ENCODE data around the gene RAI1.

DNA sequence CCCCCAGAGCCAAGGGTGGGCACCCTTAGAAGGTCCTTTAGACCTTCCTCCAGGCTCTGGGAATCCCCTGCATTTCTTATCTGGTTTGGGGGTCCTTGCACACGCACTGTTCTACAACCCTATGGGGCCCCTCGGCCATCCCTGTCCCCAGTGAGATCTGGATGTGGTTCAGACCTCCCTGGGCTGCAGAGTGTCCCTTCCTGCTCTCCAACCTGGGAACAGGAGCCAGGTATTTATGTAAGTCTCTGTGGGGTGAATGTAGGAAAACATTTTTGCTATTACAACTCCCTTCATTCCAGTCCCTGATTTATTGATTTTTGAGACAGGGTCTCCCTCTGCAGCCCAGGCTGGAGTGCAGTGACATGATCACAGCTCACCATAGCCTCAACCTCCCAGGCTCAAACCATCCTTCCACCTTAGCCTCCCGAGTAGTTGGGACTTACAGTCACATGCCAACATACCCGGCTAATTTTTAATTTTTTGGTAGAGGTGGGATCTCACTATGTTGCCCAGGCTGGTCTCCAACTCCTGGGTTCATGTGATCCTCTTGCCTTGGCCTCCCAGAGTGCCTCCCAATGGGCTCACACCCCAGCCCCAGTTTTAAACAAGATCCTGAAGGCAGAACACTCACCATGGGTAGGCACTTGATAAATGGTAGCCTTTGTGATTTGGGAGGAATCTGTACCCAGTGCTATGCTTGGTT is 61.6 kb downstream of the RAI1 start:
- TF ChIP-seq JUNB (IDR thresholded peaks at IDR 0.05; ENCODE audit: unreplicated experiment), result no peak
- TF ChIP-seq, protein P1, sequence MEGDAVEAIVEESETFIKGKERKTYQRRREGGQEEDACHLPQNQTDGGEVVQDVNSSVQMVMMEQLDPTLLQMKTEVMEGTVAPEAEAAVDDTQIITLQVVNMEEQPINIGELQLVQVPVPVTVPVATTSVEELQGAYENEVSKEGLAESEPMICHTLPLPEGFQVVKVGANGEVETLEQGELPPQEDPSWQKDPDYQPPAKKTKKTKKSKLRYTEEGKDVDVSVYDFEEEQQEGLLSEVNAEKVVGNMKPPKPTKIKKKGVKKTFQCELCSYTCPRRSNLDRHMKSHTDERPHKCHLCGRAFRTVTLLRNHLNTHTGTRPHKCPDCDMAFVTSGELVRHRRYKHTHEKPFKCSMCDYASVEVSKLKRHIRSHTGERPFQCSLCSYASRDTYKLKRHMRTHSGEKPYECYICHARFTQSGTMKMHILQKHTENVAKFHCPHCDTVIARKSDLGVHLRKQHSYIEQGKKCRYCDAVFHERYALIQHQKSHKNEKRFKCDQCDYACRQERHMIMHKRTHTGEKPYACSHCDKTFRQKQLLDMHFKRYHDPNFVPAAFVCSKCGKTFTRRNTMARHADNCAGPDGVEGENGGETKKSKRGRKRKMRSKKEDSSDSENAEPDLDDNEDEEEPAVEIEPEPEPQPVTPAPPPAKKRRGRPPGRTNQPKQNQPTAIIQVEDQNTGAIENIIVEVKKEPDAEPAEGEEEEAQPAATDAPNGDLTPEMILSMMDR (conservative IDR thresholded peaks at IDR 0.05; ENCODE audit: low read depth in 2 of 2), result no peak
- no peak for TF ChIP-seq NANOG (IDR thresholded peaks at IDR 0.05; ENCODE audit: borderline replicate concordance)

Measured in GM23338 (cell line).